Measurements from ENCODE around the gene MED15. TPM values are rescaled to one million over a fixed set of nuclear protein-coding genes. Genes with fewer than 3 reads are reported as not detected.

Gene MED15
- total RNA-seq, 1 experiment from 2014 or later, result 87.9 TPM

DNA sequence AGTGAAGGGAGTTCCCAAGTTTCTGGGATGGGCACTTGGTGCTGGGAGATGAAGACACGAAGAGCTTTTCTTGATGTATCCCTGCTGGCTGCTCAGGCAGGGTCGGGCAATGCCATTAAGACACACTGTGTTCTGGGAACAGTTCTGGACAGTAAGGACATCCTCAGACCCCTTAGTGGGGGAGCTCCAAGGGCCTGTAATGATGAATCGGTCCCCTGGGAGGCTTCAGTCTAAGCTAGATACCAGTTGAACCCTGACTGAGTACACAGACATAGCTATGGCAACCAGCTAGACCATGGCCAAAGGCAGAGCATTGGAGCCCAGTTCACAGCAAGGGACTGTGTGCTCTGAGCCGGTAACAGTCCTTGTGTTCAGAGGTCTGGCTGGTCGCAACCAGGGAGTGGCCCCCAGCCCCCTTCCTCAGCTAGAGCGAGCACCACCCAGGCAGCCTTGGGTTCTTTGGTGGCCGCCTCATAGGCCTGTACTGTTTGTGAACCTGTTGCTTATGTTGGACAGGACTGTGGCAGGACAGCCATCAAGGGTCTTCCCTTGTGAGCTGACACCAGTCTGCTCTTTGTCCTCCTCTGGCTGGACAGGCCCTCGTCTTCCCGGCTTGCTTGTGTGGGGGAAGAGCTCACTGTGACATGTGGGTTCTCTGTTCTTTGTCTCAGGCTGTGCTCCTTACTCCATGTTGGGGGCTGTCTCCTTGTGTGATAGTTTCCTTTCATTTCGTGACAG is 25.0 kb downstream of the MED15 start:
- TF ChIP-seq, protein P1, sequence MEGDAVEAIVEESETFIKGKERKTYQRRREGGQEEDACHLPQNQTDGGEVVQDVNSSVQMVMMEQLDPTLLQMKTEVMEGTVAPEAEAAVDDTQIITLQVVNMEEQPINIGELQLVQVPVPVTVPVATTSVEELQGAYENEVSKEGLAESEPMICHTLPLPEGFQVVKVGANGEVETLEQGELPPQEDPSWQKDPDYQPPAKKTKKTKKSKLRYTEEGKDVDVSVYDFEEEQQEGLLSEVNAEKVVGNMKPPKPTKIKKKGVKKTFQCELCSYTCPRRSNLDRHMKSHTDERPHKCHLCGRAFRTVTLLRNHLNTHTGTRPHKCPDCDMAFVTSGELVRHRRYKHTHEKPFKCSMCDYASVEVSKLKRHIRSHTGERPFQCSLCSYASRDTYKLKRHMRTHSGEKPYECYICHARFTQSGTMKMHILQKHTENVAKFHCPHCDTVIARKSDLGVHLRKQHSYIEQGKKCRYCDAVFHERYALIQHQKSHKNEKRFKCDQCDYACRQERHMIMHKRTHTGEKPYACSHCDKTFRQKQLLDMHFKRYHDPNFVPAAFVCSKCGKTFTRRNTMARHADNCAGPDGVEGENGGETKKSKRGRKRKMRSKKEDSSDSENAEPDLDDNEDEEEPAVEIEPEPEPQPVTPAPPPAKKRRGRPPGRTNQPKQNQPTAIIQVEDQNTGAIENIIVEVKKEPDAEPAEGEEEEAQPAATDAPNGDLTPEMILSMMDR (conservative IDR thresholded peaks at IDR 0.05), result no peak
- TF ChIP-seq EZH2 (IDR thresholded peaks at IDR 0.05; ENCODE audit: low read depth), result no peak
- H3K4me2 ChIP-seq, result peak overlapping the region; percentile 80
- H3K4me3 ChIP-seq, result no peak overlapping the region
- no peaks in the 10 kb centered on the region for H3K9me2 ChIP-seq (ENCODE audit: insufficient read depth)
- ChIA-PET CTCF (interaction anchor here (1.0 kb wide), 1 partner anchor 27 kb away, joined by 3 read pairs; no protein-coding TSS in a partner anchor), POLR2A (ENCODE audit: unreplicated experiment) (no interaction called here)
- H4K20me1 ChIP-seq (ENCODE audit: insufficient read depth), result no peaks in the 10 kb centered on the region; the same call in 1 of the 2 replicates
- no peak overlapping the region for H2AFZ ChIP-seq
- H3K4me1 ChIP-seq (replicated peaks; ENCODE audit: insufficient read depth), result peaks cover 50% of the 10 kb centered on the region
- BruUV-seq (replicated peaks), result TSS peak; percentile 20
- peak overlapping the region; percentile 97 for H3K27ac ChIP-seq
- H3K27me3 ChIP-seq (ENCODE audit: insufficient read depth, low read depth), result no peaks in the 10 kb centered on the region
- no peaks in the 10 kb centered on the region for H3K9me3 ChIP-seq (ENCODE audit: insufficient read depth, low read depth)
- peaks cover 77% of the 10 kb centered on the region for H3K79me2 ChIP-seq (ENCODE audit: low read depth)
- intact Hi-C loops (cut with micrococcal nuclease; ENCODE audit: unreplicated experiment), result no loop called here
- H3F3A ChIP-seq (ENCODE audit: insufficient read depth, low read depth), result peaks cover 39% of the 10 kb centered on the region
- no peak for DNase-seq
- no peaks in the 10 kb centered on the region for H3K36me3 ChIP-seq (ENCODE audit: low read depth)

DNA sequence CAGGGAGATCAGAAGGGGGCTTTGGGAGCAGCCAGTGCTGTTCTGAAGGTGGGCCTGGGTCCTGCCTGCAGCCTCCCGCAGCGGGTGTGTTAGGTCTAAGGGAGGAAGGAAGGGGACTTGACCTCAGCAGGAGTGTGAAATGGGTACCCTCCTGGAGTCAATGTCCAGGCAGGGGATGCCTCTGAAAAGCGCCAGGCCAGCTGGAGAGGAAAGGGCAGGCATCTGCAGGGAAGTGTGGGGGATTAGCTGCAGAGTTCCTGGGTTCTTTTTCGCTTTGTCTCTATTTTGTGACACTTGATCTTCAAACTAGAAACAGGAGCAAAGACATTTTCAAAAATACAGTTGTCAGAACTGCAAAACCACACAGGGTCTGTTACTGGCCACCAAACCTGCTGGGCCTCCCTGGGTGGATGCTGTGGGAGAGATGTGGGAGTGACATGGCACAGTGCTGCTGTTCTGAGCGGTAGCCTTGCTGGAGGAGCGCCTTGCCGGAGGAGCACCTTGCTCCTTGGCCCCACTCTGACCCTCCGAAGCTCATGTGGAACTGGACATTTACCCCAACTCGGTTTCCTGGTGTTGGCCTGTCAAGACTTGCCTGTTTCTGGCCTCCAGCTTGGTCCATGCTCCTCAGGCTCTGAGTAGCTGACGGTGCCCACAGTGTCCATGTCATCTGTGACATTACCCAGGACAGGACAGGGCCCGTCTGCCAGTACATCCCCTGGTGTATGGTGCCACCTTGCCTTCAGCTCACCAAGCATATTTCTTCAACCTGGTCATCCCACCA is 25.9 kb downstream of the MED15 start:
- H3K27ac ChIP-seq, result peak overlapping the region; percentile 97
- no peak overlapping the region for H3K4me2 ChIP-seq
- no peak overlapping the region for H2AFZ ChIP-seq
- ChIA-PET POLR2A (ENCODE audit: unreplicated experiment) (no interaction called here), CTCF (no interaction called here)
- intact Hi-C loops (cut with micrococcal nuclease; ENCODE audit: unreplicated experiment), result no loop called here
- DNase-seq, result no peak
- peaks cover 49% of the 10 kb centered on the region for H3K4me1 ChIP-seq (replicated peaks; ENCODE audit: insufficient read depth)
- no peaks in the 10 kb centered on the region; the same call in 1 of the 2 replicates for H4K20me1 ChIP-seq (ENCODE audit: insufficient read depth)
- H3K27me3 ChIP-seq (ENCODE audit: insufficient read depth, low read depth), result no peaks in the 10 kb centered on the region
- no peaks in the 10 kb centered on the region for H3K9me2 ChIP-seq (ENCODE audit: insufficient read depth)
- no peak overlapping the region for H3K4me3 ChIP-seq
- BruUV-seq (replicated peaks), result no TSS peak
- H3K9me3 ChIP-seq (ENCODE audit: insufficient read depth, low read depth), result no peaks in the 10 kb centered on the region
- H3K79me2 ChIP-seq (ENCODE audit: low read depth), result peaks cover 68% of the 10 kb centered on the region
- TF ChIP-seq EZH2 (IDR thresholded peaks at IDR 0.05; ENCODE audit: low read depth), result no peak
- TF ChIP-seq, protein P1 (conservative IDR thresholded peaks at IDR 0.05), result no peak
- no peaks in the 10 kb centered on the region for H3K36me3 ChIP-seq (ENCODE audit: low read depth)
- H3F3A ChIP-seq (ENCODE audit: insufficient read depth, low read depth), result peaks cover 39% of the 10 kb centered on the region

DNA sequence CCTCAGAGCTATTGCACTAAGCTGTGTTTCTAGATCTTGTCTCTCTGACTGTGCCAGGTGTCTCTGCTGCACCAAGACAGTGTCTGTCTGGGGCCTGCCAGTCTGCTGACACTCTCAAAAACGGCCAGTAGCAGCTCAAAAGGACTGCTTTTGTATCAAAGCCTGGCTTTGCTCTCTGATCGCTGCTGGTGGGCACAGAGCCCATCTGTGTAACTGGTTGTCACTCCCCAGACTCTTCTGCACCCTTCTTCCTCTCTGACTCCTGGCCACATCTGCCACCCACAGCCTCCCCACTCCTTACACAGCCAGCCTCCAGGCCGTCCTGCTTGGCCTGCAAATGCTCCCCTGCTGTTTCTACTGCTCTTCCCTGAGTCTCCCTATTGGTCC is 26.5 kb downstream of the MED15 start:
- no peak overlapping the region for H3K4me2 ChIP-seq
- H3F3A ChIP-seq (ENCODE audit: insufficient read depth, low read depth), result peaks cover 36% of the 10 kb centered on the region
- H3K9me3 ChIP-seq (ENCODE audit: insufficient read depth, low read depth), result no peaks in the 10 kb centered on the region
- H2AFZ ChIP-seq, result no peak overlapping the region
- no peak overlapping the region for H3K27ac ChIP-seq
- no peak for DNase-seq
- H3K4me3 ChIP-seq, result no peak overlapping the region
- no TSS peak for BruUV-seq (replicated peaks)
- peaks cover 62% of the 10 kb centered on the region for H3K79me2 ChIP-seq (ENCODE audit: low read depth)
- CTCF ChIA-PET, result no interaction called here
- no peaks in the 10 kb centered on the region for H3K27me3 ChIP-seq (ENCODE audit: insufficient read depth, low read depth)
- TF ChIP-seq, protein P1 (conservative IDR thresholded peaks at IDR 0.05), result no peak
- TF ChIP-seq EZH2 (IDR thresholded peaks at IDR 0.05; ENCODE audit: low read depth), result no peak
- H3K36me3 ChIP-seq (ENCODE audit: low read depth), result no peaks in the 10 kb centered on the region
- intact Hi-C loops (cut with micrococcal nuclease; ENCODE audit: unreplicated experiment), result no loop called here
- POLR2A ChIA-PET (ENCODE audit: unreplicated experiment), result no interaction called here
- no peaks in the 10 kb centered on the region; the same call in 1 of the 2 replicates for H4K20me1 ChIP-seq (ENCODE audit: insufficient read depth)
- peaks cover 43% of the 10 kb centered on the region for H3K4me1 ChIP-seq (replicated peaks; ENCODE audit: insufficient read depth)
- no peaks in the 10 kb centered on the region for H3K9me2 ChIP-seq (ENCODE audit: insufficient read depth)

Measured in PC-9 (cell line).